H1 (cell line): ENCODE results near the gene SMARCC2.

Experiments used
- CEBPB ChIP-seq: IDR thresholded peaks from 2 replicates; pipeline ENCODE4 v1.6.1; 2012; ENCODE audit warnings: low read depth, low read length
- EZH2 ChIP-seq: fragments of 200-600 bp; sonication (generic); IDR thresholded peaks from 2 replicates; pipeline ENCODE4 v1.7.1; 2012; ENCODE audit warnings: low read depth, mild to moderate bottlenecking, moderate library complexity, low read length, inconsistent platforms; ENCODE audit not compliant: severe bottlenecking
- MAFK ChIP-seq: IDR thresholded peaks from 2 replicates; pipeline ENCODE4 v1.6.1; 2012; ENCODE audit warnings: low read depth, mild to moderate bottlenecking, improper control_type of control experiment, low read length
- TF ChIP-seq, protein P1 (sequence below), 3 experiments: IDR thresholded peaks; 1 replicate in 2 of 3; 2 replicates in 1 of 3; pipeline versions ENCODE4 v1.5.1 to v1.6.1; 2011; ENCODE audit warnings: low read length in 3 of 3, mild to moderate bottlenecking in 3 of 3, inconsistent platforms in 2 of 3, low read depth in 1 of 3, moderate library complexity in 1 of 3; ENCODE audit not compliant: insufficient read depth in 1 of 3; ENCODE audit errors: control extremely low read depth in 1 of 3

DNA sequence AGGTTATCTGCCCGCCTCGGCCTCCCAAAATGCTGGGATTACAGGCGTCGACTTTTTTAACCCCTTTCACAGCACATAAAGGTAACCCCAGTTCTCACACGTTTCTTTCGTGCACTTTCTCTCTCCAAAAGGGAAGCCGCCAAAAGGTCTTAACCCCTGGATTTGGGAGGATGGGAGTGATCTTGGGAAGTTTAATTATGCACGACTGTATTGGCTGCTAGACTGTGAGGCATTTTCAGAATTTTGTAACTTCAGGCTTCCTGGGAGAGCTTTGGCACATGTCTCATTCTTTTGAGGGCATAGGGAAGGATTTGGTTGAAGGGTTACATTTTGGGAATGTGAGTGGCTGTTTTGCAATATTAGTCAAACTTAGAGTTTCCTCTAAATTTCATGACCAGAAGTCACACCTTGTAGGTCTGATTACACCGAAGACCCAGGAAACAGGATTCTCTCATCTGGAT lies 1.4 kb upstream of the SMARCC2 start:
- TF ChIP-seq, protein P1, sequence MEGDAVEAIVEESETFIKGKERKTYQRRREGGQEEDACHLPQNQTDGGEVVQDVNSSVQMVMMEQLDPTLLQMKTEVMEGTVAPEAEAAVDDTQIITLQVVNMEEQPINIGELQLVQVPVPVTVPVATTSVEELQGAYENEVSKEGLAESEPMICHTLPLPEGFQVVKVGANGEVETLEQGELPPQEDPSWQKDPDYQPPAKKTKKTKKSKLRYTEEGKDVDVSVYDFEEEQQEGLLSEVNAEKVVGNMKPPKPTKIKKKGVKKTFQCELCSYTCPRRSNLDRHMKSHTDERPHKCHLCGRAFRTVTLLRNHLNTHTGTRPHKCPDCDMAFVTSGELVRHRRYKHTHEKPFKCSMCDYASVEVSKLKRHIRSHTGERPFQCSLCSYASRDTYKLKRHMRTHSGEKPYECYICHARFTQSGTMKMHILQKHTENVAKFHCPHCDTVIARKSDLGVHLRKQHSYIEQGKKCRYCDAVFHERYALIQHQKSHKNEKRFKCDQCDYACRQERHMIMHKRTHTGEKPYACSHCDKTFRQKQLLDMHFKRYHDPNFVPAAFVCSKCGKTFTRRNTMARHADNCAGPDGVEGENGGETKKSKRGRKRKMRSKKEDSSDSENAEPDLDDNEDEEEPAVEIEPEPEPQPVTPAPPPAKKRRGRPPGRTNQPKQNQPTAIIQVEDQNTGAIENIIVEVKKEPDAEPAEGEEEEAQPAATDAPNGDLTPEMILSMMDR (IDR thresholded peaks at IDR 0.05; ENCODE audit: control extremely low read depth in 1 of 3, insufficient read depth in 1 of 3, low read depth in 1 of 3, low read length in 3 of 3) = no peak
- TF ChIP-seq MAFK (no peak), EZH2 (no peak), CEBPB (no peak)
